ENCODE measurements around the gene UBASH3A. TPM values are rescaled to one million over a fixed set of nuclear protein-coding genes. Genes with fewer than 3 reads are reported as not detected.

Gene UBASH3A
- total RNA-seq, 2 donors from 2014 or later = 0.12 TPM; not detected in 1

DNA sequence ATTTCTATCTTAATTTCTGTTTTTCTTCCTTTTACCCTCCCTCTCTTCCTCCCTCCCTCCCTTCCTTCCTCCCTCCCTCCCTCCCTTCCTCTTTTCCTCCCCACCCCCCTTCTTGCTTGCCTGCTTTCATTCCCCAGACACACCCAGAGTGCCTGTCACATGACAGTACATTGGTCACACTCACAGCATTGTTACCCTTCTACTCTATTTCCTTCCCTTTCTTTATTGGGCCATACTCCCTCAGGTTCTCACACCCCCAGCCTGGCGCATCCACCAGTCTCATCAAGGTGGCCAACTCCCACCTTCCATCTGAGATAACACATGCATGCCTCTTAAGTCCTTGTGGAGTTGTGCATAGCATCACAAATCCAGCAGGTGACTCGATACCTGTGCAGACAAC, 18.7 kb upstream of the UBASH3A start:
- Histone ChIP-seq H3K4me1 (no peaks in the 10 kb centered on the region), H3K27ac (no peak overlapping the region), H3K4me3 (no peak overlapping the region), H3K27me3 (no peaks in the 10 kb centered on the region), H3K9me3 (peaks cover 0 to 15% of the 10 kb centered on the region in 2 donors), H3K36me3 (no peaks in the 10 kb centered on the region)
- no peak for DNase-seq (ENCODE audit: low spot score)
- TF ChIP-seq, protein P1, sequence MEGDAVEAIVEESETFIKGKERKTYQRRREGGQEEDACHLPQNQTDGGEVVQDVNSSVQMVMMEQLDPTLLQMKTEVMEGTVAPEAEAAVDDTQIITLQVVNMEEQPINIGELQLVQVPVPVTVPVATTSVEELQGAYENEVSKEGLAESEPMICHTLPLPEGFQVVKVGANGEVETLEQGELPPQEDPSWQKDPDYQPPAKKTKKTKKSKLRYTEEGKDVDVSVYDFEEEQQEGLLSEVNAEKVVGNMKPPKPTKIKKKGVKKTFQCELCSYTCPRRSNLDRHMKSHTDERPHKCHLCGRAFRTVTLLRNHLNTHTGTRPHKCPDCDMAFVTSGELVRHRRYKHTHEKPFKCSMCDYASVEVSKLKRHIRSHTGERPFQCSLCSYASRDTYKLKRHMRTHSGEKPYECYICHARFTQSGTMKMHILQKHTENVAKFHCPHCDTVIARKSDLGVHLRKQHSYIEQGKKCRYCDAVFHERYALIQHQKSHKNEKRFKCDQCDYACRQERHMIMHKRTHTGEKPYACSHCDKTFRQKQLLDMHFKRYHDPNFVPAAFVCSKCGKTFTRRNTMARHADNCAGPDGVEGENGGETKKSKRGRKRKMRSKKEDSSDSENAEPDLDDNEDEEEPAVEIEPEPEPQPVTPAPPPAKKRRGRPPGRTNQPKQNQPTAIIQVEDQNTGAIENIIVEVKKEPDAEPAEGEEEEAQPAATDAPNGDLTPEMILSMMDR (IDR thresholded peaks at IDR 0.05) = no peak

DNA sequence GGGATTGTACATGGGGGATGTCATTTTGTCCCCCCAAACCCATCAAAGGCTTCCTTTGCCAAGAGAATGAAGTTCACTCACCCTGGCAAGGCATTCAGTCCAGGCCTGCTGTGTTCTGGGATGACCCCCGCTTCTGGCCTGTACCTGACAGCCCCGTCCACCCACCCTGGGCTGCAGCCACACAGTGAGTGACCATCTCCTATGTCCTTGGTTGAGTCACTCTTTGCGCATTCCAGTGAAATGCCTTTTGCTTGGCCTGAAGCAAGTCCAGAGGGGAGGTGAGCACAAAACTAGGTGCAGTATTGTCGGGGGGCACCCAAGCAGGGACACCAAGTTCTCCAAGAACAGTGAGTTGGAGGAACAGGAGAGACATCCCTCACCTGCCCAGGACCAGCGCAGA, 18.1 kb upstream of the UBASH3A start:
- Histone ChIP-seq H3K4me1 (no peaks in the 10 kb centered on the region), H3K27ac (no peak overlapping the region), H3K27me3 (no peaks in the 10 kb centered on the region)

DNA sequence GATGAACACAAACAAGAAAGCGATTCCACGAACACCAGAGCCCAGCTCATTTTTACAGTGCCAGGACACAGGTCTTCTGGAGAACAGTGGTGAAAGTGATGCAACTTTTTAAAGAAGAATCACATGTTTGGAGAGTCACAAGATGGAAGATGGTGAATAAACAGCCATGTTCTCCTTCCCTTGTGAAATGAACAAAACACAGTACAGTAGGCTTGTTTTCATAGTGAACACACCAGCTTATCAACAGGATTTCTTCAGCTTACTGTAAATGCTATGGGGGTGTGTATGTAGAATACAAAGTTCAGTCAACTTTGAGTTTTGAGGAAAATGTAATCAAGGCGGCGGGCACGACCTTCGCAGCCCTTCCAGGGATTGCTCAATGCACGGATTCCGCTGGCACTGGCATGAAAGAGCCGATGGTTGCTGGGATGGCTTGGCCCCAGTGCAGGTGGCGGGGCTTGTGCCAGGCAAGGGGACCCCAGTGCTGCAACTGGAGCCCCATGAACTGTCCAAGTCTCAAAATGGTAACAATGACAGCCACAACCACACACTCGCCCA, 17.6 kb upstream of the UBASH3A start:
- no peak for DNase-seq (ENCODE audit: low spot score)
- no peaks in the 10 kb centered on the region for H3K4me1 ChIP-seq
- H3K4me3 ChIP-seq = no peak overlapping the region
- H3K36me3 ChIP-seq = no peaks in the 10 kb centered on the region
- no peaks in the 10 kb centered on the region for H3K27me3 ChIP-seq
- peaks cover 0 to 14% of the 10 kb centered on the region in 2 donors for H3K9me3 ChIP-seq
- TF ChIP-seq, protein P1 (IDR thresholded peaks at IDR 0.05) = no peak
- H3K27ac ChIP-seq = no peak overlapping the region

More for the DNA sequence above, 18.1 kb upstream of the UBASH3A start:
- peaks cover 0 to 15% of the 10 kb centered on the region in 2 donors for H3K9me3 ChIP-seq
- DNase-seq (ENCODE audit: low spot score) = no peak
- no peaks in the 10 kb centered on the region for H3K36me3 ChIP-seq
- TF ChIP-seq, protein P1 (IDR thresholded peaks at IDR 0.05) = no peak
- H3K4me3 ChIP-seq = no peak overlapping the region

DNA sequence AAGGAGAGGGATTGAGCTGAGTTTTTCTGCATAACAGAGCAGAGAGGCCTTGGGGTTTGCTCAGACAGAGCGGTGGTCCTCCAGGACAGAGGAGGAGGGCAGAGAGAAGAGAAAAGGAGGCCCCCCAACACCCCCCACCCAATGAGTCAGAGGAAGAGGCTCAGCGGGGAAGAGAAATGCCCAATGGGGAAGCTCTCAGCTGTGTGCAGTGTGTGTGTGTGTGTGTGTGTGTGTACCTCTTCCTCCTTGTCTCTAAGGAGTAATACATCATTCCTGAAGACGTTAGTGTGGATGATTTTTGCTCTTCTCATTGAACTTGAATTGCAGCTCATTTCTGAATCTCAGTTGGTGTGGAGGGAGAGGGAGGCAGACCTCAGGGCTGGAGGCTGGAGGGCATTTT, 16.5 kb upstream of the UBASH3A start:
- Histone ChIP-seq H3K4me1 (no peaks in the 10 kb centered on the region), H3K27me3 (no peaks in the 10 kb centered on the region), H3K4me3 (no peak overlapping the region), H3K27ac (no peak overlapping the region), H3K9me3 (peaks cover 0 to 3% of the 10 kb centered on the region in 2 donors), H3K36me3 (no peaks in the 10 kb centered on the region)
- TF ChIP-seq, protein P1 (IDR thresholded peaks at IDR 0.05) = no peak
- DNase-seq (ENCODE audit: low spot score) = no peak

DNA sequence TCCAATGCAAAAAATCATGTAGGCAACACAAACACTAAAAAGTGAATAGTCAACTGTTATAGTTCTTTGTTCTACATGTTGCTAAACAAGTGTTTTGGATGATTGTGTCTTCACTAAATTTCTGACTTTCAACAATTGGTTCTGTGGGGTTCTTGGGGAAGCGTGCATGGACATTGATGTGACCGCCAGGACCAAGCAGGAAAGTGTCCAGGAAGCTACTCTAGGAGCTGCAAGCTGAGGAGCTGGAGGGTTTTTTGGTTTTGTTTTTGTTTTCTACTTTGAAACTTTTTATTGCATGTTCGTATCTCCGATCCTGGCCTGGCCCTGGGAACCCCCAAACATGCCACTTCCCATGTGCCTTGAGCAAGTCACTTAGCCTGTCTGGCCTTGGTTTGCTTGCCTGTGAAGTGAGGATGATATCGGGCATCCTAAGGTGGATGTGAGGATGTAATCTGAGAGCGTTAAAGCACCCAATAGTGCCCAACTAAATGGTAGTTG, 15.8 kb upstream of the UBASH3A start:
- no peaks in the 10 kb centered on the region for H3K4me1 ChIP-seq
- H3K36me3 ChIP-seq = no peaks in the 10 kb centered on the region
- no peak overlapping the region for H3K27ac ChIP-seq
- no peak for DNase-seq (ENCODE audit: low spot score)
- H3K4me3 ChIP-seq = no peak overlapping the region
- no peaks in the 10 kb centered on the region for H3K27me3 ChIP-seq
- no peaks in the 10 kb centered on the region for H3K9me3 ChIP-seq
- TF ChIP-seq, protein P1 (IDR thresholded peaks at IDR 0.05) = no peak

Data from right atrium auricular region (tissue), 2 donors.